Peyer's patch (tissue), 4 donors: ENCODE results near the gene KRT80.

Experiments
- POLR2A ChIP-seq, 2 donors: fragments of 450-650 bp; IDR thresholded peaks; one replicate each; pipeline ENCODE4 v1.5.1; 2017; ENCODE audit warnings: antibody characterized with exemption in 2 of 2, mild to moderate bottlenecking in 2 of 2, moderate library complexity in 2 of 2
- TF ChIP-seq, protein P1 (sequence below), 6 experiments: fragments of 450-650 bp in 4 of 6; fragments of 200-600 bp in 2 of 6; sonication (generic) in 1 of 6; IDR thresholded peaks; one replicate each; pipeline ENCODE4 v1.5.1; 2017 to 2019; ENCODE audit warnings: antibody characterized with exemption in 6 of 6, mild to moderate bottlenecking in 3 of 6, moderate library complexity in 1 of 6

DNA sequence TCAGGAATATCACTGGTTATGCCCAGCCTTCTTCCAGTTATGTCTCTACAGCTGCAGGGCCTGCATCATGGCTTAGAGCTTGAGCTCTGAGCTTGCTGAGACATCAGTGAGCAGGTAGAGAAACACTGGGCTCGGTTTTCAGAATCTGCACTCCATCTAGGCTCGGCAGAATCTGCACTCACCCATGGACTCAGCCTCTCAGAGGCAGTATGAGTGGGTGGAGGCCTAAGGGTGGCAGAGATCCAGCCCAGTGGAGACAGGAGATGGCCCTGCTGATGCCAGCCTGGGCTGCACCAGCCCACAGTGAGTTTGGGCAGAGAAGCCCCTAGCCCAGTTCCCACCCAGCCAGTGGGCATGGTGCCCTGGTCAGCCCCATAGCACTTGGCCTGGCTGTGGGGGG, 12.8 kb downstream of the KRT80 start:
- TF ChIP-seq, protein P1, sequence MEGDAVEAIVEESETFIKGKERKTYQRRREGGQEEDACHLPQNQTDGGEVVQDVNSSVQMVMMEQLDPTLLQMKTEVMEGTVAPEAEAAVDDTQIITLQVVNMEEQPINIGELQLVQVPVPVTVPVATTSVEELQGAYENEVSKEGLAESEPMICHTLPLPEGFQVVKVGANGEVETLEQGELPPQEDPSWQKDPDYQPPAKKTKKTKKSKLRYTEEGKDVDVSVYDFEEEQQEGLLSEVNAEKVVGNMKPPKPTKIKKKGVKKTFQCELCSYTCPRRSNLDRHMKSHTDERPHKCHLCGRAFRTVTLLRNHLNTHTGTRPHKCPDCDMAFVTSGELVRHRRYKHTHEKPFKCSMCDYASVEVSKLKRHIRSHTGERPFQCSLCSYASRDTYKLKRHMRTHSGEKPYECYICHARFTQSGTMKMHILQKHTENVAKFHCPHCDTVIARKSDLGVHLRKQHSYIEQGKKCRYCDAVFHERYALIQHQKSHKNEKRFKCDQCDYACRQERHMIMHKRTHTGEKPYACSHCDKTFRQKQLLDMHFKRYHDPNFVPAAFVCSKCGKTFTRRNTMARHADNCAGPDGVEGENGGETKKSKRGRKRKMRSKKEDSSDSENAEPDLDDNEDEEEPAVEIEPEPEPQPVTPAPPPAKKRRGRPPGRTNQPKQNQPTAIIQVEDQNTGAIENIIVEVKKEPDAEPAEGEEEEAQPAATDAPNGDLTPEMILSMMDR (IDR thresholded peaks at IDR 0.05), result no peak
- TF ChIP-seq POLR2A (IDR thresholded peaks at IDR 0.05), result no peak
